GM18520 (cell line): ENCODE measurements around the gene FCRL6.

ENCODE experiments used
- ATAC-seq: cut with Tn5 transposase; IDR thresholded peaks from one replicate; pipeline ENCODE4 v1.9.1; 2021; ENCODE audit not compliant: unreplicated experiment

FCRL6 gene

GRCh38 chr1:159832309-159832708 lies 30.1 kb downstream of the FCRL6 start:
- no peak for ATAC-seq

GRCh38 chr1:159835356-159835755 lies 33.2 kb downstream of the FCRL6 start:
- no peak for ATAC-seq

DNA sequence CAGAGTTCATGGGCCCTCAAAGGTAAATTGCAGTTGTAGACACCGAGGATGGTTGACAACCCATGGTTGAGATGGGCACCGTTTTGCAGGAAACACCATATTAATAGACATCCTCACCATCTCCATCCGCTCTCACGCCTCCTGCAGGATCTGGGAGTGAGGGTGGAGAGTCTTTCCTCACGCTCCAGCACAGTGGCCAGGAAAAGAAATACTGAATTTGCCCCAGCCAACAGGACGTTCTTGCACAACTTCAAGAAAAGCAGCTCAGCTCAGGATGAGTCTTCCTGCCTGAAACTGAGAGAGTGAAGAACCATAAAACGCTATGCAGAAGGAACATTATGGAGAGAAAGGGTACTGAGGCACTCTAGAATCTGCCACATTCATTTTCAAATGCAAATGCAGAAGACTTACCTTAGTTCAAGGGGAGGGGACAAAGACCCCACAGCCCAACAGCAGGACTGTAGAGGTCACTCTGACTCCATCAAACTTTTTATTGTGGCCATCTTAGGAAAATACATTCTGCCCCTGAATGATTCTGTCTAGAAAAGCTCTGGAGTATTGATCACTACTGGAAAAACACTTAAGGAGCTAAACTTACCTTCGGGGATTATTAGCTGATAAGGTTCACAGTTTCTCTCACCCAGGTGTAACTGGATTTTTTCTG lies 33.8 kb downstream of the FCRL6 start:
- no peak for ATAC-seq

DNA sequence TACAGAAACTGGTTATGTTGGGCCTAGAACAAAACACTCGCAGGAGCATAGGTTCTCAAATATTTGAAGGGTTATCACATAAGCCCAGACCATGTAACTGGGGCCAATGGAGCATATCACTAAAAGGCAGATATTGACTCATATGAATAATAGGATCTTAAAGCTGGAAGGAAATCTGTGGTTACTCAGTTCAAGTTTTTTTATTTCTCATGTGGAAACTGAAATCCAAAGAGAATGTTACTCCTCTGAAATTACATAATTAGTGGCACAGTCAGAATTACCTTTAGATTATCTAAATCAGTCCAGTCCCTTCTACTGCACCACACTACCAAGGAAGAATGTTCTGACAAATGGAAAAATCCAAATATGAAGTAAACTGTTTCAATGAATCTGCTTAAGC lies 36.6 kb downstream of the FCRL6 start:
- no peak for ATAC-seq

- no peak for ATAC-seq
These were observed 37.1 kb downstream of the FCRL6 start for GRCh38 chr1:159839116-159839849.

- no peak for ATAC-seq
These were observed 39.6 kb downstream of the FCRL6 start for GRCh38 chr1:159841749-159842148.

DNA sequence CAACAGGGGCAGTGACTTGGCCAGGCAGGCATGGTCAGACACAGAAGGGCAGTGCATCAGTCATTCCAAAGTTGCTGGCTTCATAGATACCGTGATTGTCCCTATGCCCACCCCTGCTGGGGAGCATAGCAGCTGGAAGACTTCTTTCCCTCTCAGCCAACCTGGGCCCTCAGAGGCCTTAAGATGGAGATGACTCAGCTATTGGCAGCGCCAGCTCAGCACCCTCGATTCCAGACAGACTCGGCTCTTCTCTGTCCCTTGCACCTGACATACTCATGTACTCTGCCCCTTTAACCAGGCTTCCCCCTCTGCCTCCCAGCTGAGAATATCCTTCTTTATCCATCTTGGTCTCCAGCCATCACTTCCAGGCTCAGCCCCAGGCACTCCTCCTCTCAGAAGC lies 41.3 kb downstream of the FCRL6 start:
- no peak for ATAC-seq

DNA sequence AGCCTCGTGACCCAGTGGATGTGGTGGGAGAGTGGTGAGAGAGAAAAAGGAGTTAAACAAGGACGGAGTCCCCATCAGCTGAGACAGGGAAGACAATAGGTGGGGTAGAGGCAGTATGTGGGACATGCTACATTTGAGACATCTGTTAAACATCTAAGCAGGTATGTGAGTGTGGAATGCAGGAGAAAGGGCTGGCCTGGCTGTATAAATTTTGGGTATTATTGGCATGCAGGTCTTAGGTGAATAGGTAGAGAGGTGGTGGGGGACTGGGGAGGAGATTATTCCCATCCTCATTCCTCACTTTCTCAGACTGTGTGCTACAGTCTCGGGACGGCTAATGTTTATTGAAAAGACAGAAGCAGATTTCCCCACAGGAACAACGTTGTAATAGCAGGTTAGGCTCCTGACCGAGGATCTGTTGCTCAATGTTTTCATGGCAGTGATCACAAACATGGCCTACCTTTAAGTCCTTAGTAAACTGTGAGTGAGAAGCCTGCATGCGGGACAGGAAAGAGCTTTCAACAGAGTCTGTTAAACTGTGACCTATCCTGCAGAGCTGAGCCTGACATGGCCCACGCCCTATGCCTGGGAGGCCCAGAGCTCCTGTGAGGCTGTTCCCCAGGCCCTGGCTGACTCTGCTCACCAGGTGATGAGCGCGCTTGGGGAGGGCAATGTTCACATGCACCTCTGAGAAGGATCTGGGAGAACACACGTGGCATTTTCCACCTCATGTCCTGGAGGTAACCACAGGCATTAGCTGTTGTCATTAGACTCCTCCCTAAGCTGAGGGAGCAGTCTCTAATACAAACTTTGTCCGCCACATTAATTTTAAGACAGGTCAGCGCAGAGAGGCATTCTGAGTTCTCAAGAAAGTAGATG lies 43.8 kb downstream of the FCRL6 start:
- ATAC-seq = no peak

DNA sequence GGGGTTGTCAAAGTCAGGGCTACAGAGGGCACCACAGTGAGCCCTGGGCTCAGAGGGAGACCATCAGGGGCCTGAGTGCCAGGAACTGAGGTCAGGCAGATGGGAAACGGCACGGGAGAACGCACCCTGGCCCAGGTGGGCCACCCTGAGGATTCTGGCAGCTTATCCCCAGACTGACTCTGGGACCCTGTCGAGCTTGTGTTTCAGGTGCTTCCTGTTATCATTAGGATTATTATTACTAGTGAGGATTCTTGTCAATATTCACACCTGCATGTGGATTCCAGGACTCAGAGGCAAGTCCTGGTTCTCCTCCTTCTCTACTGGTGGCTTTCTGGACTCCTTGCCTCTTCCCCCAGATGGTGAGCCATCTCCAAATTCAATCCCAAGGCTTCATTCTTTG lies 45.1 kb downstream of the FCRL6 start:
- no peak for ATAC-seq

DNA sequence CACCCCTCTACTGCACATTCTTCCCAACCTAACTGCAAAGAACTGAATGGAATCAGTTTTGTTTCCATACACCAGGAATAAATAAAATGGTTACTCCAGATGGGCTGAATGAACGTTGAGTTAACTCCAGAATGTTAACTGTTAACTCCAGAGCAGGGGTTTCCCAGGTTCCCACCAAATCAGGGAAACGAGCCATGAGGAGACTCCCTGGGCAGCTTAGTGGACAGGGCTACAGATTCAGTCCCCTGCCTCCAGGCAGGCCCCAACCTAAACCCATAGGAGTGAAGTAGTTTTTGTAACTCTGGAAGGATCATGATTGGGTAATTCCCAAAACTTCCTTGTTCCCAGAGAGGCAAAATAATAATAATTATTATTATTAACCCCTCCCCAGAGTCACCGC lies 46.2 kb downstream of the FCRL6 start:
- no peak for ATAC-seq

DNA sequence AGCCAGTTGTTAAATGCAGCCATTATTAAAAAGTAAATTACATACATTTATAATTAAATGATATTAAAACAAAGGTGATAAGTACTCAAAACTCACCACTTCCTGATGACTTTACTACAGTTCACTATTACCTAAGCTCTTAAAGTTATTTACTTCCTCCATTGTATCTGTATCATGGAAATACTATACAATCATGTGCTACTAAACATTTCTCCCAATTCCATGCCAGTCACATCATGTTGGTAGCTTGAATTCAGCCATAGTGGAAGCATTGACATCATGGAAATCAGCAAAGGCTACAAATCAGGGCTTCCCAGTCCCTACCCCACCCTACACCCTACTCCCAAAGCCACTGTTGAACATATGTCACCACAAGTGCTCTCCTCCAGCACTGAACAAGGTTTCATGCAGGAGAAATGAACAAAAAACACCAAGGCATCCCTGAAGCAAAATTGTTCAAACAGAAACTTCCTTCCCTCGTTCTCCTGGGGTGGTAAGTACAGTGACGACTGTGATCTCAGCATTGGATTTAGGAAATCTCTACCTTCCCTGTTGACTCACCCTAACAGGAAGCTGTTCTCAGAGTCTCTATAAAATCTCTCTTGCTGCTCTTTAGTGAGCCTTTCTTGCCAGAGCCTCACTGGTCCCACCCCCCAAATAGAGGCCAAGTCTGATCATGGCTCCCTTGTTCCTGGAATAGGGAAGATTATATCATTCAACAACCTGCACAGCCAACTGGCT lies 47.6 kb downstream of the FCRL6 start:
- no peak for ATAC-seq

GRCh38 chr1:159851407-159851806 lies 49.2 kb downstream of the FCRL6 start:
- no peak for ATAC-seq

DNA sequence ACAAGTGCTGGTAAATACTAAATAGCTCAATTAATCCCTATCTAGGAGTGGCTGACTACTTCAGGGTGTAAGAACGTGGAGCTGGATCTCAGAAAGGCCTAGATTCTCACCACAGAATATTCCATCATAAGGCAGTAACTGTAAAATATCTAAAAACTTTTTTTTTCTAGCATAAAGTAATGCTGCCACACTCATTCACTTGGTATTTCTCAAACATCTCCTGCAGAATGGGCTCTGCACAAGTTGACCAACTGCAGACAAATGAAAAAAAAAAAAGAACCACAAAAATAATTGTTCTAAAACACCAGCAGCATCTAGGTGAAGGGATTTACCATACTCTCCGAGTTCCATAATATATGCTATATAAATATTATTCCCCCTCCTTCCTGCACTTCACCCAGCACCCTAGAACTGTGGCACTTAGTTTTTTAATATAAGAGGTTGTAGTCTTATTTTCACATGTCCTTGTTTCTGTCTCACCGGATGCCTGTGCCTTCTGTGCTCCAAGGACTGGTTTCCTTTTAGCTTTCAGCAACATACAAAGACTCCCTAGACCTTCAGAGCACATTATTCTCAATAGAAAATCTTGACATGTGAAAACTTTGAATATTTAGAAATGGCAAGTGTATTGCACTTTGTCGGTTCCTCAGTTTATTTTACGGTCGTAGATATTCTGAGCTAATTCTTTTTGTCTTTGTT lies 51.4 kb downstream of the FCRL6 start:
- ATAC-seq = no peak

GRCh38 chr1:159854116-159854692 lies 52.0 kb downstream of the FCRL6 start:
- ATAC-seq = no peak

GRCh38 chr1:159854693-159855192 lies 52.6 kb downstream of the FCRL6 start:
- ATAC-seq = peak; percentile 63

DNA sequence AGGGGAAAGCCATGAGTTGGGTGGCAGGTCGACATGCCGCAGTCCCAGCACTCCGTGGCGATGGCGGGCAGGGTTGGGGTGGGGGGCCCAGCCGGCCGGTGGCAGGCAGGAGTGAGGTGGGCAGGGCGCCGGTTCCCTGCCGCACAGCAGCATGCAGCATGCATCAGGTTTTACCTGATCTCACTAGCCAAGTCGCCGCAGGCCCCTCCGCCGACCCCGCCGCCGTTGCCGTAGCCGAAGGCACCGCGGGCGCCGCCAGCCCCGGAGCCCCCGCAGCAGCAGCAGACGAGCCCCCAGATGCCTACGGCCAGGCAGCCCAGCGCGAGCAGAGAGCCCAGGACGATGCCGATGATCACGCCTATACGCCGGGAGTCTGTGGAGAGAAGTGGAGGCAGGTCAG lies 53.5 kb downstream of the FCRL6 start:
- ATAC-seq = no peak

GRCh38 chr1:159856576-159856975 lies 54.4 kb downstream of the FCRL6 start:
- ATAC-seq = no peak

DNA sequence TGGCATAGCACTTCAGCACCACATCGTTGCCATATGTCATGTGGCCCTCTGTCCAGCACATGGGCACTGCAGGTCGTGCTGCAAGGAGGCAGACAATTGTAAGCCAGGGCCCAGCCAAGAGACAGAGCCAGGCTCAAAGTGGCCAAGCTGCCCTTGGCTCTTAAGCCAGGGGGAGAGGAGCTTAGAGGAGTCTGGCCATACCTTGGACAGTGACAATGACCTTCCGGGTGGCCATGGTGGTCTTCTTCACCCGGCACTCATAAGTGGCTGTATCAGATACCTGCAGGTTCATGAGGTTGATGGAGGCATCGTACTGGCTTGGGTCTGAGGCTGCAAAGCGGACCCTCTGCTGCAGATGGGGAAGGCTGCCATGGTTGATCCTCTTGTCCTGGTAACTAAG lies 55.7 kb downstream of the FCRL6 start:
- ATAC-seq = no peak

- ATAC-seq = no peak
These were observed 57.7 kb downstream of the FCRL6 start for GRCh38 chr1:159859767-159860322.

GRCh38 chr1:159860456-159860855 lies 58.3 kb downstream of the FCRL6 start:
- no peak for ATAC-seq
